Ishikawa (cell line): Measurements from ENCODE around the gene MNT.

Experiments used
- CEBPB ChIP-seq: IDR thresholded peaks from 2 replicates; pipeline ENCODE4 v1.6.1; 2012
- CREB1 ChIP-seq: IDR thresholded peaks from 2 replicates; pipeline ENCODE4 v1.6.1; 2012; ENCODE audit warnings: low read depth
- EGR1 ChIP-seq: IDR thresholded peaks from 2 replicates; pipeline ENCODE4 v1.6.1; 2012
- EP300 ChIP-seq: IDR thresholded peaks from 2 replicates; pipeline ENCODE4 v1.6.1; 2012; ENCODE audit warnings: borderline replicate concordance
- FOXM1 ChIP-seq: IDR thresholded peaks from 2 replicates; pipeline ENCODE4 v1.6.1; 2012; ENCODE audit warnings: low read depth, borderline replicate concordance
- NFIC ChIP-seq: IDR thresholded peaks from 2 replicates; pipeline ENCODE4 v1.6.1; 2012
- RAD21 ChIP-seq: IDR thresholded peaks from 2 replicates; pipeline ENCODE4 v1.6.1; 2012; ENCODE audit warnings: low read depth
- REST ChIP-seq: IDR thresholded peaks from 2 replicates; pipeline ENCODE4 v1.6.1; 2012; ENCODE audit warnings: low read depth, mild to moderate bottlenecking
- TAF1 ChIP-seq: IDR thresholded peaks from 2 replicates; pipeline ENCODE4 v1.6.1; 2012; ENCODE audit warnings: low read depth, mild to moderate bottlenecking
- TCF12 ChIP-seq: IDR thresholded peaks from 2 replicates; pipeline ENCODE4 v1.6.1; 2012; ENCODE audit warnings: low read depth
- TEAD4 ChIP-seq: IDR thresholded peaks from 2 replicates; pipeline ENCODE4 v1.6.1; 2012
- YY1 ChIP-seq: IDR thresholded peaks from 2 replicates; pipeline ENCODE4 v1.6.1; 2012; ENCODE audit warnings: low read depth
- ZBTB7A ChIP-seq: IDR thresholded peaks from 2 replicates; pipeline ENCODE4 v1.6.1; 2012; ENCODE audit warnings: low read depth
- TF ChIP-seq, protein P1 (sequence below): IDR thresholded peaks from 2 replicates; pipeline ENCODE4 v1.6.1; 2012
- TF ChIP-seq, protein P2 (sequence below): IDR thresholded peaks from 2 replicates; pipeline ENCODE4 v1.6.1; 2012

MNT gene

GRCh38 chr17:2445638-2446037, 44.8 kb upstream of the MNT start:
- TF ChIP-seq ZBTB7A: no peak
- no peak for TF ChIP-seq REST
- no peak for TF ChIP-seq TEAD4
- TF ChIP-seq, protein P1, sequence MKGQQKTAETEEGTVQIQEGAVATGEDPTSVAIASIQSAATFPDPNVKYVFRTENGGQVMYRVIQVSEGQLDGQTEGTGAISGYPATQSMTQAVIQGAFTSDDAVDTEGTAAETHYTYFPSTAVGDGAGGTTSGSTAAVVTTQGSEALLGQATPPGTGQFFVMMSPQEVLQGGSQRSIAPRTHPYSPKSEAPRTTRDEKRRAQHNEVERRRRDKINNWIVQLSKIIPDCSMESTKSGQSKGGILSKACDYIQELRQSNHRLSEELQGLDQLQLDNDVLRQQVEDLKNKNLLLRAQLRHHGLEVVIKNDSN: no peak
- TF ChIP-seq EP300: no peak
- TF ChIP-seq NFIC: no peak
- TF ChIP-seq YY1: no peak
- TF ChIP-seq, protein P2, sequence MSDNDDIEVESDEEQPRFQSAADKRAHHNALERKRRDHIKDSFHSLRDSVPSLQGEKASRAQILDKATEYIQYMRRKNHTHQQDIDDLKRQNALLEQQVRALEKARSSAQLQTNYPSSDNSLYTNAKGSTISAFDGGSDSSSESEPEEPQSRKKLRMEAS: no peak
- TF ChIP-seq FOXM1: no peak
- no peak for TF ChIP-seq TAF1
- TF ChIP-seq CEBPB: no peak
- no peak for TF ChIP-seq CREB1
- TF ChIP-seq RAD21: no peak

DNA sequence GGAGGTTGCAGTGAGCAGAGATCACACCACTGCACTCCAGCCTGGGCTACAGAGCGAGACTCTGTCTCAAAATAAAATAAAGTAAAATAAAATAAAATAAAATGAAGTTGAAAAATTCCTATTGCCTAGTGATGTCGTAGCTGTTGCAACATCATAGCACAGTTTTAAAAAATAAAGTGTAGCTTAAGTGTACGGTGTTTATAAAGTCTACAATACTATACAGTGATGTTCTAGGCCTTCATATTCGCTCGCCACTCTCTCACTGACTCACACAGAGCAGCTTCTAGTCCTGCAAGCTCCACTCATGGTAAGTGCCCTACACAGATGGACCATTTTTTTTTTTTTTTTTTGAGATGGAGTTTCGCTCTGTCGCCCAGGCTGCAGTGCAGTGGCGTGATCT, 43.5 kb upstream of the MNT start:
- TF ChIP-seq RAD21: no peak

DNA sequence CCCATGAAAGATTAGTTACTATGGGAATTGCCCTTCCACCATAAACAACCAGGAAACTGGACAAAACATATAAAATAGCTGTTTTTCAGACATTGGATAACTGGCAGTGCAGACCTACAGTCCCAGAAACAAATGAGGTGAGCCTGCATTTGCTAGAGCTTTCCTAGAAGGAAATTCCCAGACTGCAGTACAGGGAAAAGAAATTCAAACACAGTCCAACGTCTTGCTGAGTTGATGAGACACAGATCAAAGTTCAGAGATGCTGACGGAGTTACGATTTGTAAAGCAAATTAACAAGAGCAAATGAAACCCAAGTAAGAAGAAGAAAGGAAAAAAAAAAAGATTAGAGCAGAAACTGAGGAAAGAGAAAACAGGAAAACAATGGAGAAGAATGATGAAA, 41.3 kb upstream of the MNT start:
- TF ChIP-seq FOXM1 (no peak), ZBTB7A (no peak), RAD21 (no peak), EP300 (no peak), TAF1 (no peak), REST (no peak), CEBPB (no peak), YY1 (no peak)
- TF ChIP-seq, protein P1: no peak

DNA sequence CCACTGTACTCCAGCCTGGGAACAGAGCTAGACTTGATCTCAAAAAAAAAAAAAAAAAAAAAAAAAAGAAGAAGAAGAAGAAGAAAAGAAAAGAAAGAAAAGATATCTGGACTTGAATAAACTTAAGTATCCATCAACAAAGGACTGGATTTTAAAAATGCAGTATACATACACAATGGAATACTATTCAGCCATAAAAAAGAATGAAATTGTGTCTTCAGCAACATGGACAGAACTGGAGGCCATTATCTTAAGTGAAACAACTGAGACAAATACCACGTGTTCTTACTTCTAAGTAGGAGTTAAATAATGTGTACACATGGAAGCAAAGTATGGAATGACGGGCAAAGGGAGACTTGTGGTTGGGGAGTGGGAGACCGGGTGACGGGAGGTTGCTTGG, 40.1 kb upstream of the MNT start:
- TF ChIP-seq NFIC: no peak
- TF ChIP-seq, protein P1: no peak
- no peak for TF ChIP-seq EGR1
- no peak for TF ChIP-seq CEBPB

DNA sequence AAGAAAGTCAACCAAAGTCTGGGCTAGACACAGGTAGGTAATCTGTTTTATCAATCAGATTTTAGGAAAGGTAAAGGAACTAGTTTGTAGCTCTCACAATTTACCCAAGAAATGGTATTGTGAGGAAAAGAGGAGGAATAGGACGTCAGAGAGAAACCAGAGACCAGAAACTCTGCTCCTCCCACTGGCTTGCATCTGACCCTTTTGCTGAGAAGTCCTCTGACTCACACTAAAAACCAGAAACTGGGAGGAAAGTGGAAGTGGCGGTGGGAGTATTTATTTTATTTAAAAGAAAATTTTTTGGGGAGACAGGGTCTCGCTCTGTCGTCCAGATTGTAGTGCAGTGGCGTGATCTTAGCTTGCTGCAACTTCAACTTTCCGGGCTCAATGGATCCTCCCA, 38.0 kb upstream of the MNT start:
- TF ChIP-seq EP300 (no peak), YY1 (no peak), TCF12 (no peak), TAF1 (no peak), CEBPB (no peak), ZBTB7A (no peak), EGR1 (no peak), TEAD4 (no peak), RAD21 (no peak), CREB1 (no peak), REST (no peak), NFIC (no peak), FOXM1 (no peak)
- TF ChIP-seq, protein P2: no peak
- TF ChIP-seq, protein P1: no peak
